GM18870 (cell line): ENCODE measurements around the gene FGG.
"Not testable (repeated sequence)": the region's sequence is repeated elsewhere in the genome, so short reads cannot be mapped to it uniquely, and the experiment has no call there.

ENCODE experiments used
- ATAC-seq: cut with Tn5 transposase; IDR thresholded peaks from one replicate; pipeline ENCODE4 v1.9.1; 2021; ENCODE audit warnings: moderate library complexity; ENCODE audit not compliant: unreplicated experiment

FGG gene

GRCh38 chr4:154614306-154614705 lies 1.9 kb upstream of the FGG start:
- no peak for ATAC-seq

GRCh38 chr4:154611833-154612232 lies 623 bp downstream of the FGG start:
- no peak for ATAC-seq

- ATAC-seq: no peak
Measured at GRCh38 chr4:154610582-154610981, 1.9 kb downstream of the FGG start.

GRCh38 chr4:154609532-154609931 lies 2.9 kb downstream of the FGG start:
- ATAC-seq: no peak

- no peak for ATAC-seq
Measured at GRCh38 chr4:154608361-154609252, 3.8 kb downstream of the FGG start.

- no peak for ATAC-seq
Measured at GRCh38 chr4:154606728-154607723, 5.4 kb downstream of the FGG start.

- no peak for ATAC-seq
Measured at GRCh38 chr4:154604696-154605200, 7.7 kb downstream of the FGG start.

- ATAC-seq: no peak
Measured at GRCh38 chr4:154603033-154603943, 9.2 kb downstream of the FGG start.

GRCh38 chr4:154602404-154603020 lies 9.9 kb downstream of the FGG start:
- no peak for ATAC-seq

- ATAC-seq: no peak
Measured at GRCh38 chr4:154597798-154598774, 14.4 kb downstream of the FGG start.

- not testable (repeated sequence) for ATAC-seq
Measured at GRCh38 chr4:154597281-154597680, 15.2 kb downstream of the FGG start.

- ATAC-seq: no peak
Measured at GRCh38 chr4:154595807-154596206, 16.6 kb downstream of the FGG start.

- ATAC-seq: not testable (repeated sequence)
Measured at GRCh38 chr4:154594343-154594742, 18.1 kb downstream of the FGG start.

- no peak for ATAC-seq
Measured at GRCh38 chr4:154593868-154594267, 18.6 kb downstream of the FGG start.

GRCh38 chr4:154591890-154592289 lies 20.6 kb downstream of the FGG start:
- ATAC-seq: no peak

- ATAC-seq: no peak
Measured at GRCh38 chr4:154590329-154591006, 22.0 kb downstream of the FGG start, which contains the start of gene FGA. TSS of gene FGA (minus strand) at chr4:154590742. CDS start at chr4:154590687, 55 bp downstream.

- ATAC-seq: no peak
Measured at GRCh38 chr4:154589296-154590197, 22.9 kb downstream of the FGG start.
